GM12865 (cell line): ENCODE results near the gene RNF223.
"Not testable (repeated sequence)": the region's sequence is repeated elsewhere in the genome, so short reads cannot be mapped to it uniquely, and the experiment has no call there.

Experiments used
- DNase-seq: peaks from one replicate; pipeline ENCODE4 v3.0.0; 2010; ENCODE audit warnings: low read depth
- H3K4me3 ChIP-seq: 2 replicates; pipeline ENCODE4 v1.5.1; 2011; ENCODE audit warnings: mild to moderate bottlenecking, low read depth, low read length, control low read depth
- TF ChIP-seq, protein P1 (sequence below): IDR thresholded peaks from 2 replicates; pipeline ENCODE4 v1.5.1; 2011; ENCODE audit warnings: low read length, control low read depth, low read depth, inconsistent platforms; ENCODE audit not compliant: insufficient read depth; ENCODE audit errors: missing control alignments

RNF223 gene

DNA sequence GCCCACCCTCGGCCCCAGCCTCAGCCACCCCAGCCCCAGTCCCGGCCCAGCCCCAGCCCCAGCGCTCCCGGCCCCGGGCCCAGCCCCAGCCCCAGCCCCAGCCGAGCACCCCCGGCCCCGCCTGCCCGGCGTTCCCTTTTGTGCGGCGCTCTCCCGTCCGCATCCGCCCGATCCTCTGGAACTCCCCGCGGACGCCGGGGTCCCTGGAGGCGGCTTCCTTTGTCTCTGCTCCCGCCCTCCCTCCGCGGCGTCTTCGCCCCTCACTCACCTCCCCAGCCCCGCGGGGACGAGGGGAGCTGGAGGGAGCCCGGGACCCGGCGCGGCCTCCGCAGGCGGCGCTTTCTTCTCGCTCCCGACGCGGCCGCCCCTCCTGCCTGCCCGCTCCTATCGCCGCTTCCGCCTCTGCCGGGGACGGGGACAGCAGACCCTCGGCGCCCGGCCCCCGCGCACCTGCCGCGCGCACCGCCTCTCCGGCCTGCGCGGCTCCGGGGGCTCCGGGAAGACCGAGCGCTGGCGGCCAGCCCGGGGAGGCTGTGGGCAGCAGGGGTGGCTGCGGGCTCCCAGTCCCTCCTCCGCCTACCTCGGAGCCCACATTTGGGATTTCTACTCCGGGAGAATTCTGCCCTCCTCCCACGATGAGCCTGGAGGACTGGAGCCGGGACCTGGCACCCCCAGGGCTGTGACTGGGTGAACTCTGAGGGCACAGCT, 40.2 kb downstream of the RNF223 start:
- TF ChIP-seq, protein P1, sequence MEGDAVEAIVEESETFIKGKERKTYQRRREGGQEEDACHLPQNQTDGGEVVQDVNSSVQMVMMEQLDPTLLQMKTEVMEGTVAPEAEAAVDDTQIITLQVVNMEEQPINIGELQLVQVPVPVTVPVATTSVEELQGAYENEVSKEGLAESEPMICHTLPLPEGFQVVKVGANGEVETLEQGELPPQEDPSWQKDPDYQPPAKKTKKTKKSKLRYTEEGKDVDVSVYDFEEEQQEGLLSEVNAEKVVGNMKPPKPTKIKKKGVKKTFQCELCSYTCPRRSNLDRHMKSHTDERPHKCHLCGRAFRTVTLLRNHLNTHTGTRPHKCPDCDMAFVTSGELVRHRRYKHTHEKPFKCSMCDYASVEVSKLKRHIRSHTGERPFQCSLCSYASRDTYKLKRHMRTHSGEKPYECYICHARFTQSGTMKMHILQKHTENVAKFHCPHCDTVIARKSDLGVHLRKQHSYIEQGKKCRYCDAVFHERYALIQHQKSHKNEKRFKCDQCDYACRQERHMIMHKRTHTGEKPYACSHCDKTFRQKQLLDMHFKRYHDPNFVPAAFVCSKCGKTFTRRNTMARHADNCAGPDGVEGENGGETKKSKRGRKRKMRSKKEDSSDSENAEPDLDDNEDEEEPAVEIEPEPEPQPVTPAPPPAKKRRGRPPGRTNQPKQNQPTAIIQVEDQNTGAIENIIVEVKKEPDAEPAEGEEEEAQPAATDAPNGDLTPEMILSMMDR, result no peak
- no peak overlapping the region for H3K4me3 ChIP-seq
- no peak for DNase-seq

GRCh38 chr1:1033009-1033587, 41.0 kb downstream of the RNF223 start:
- DNase-seq, result peak; percentile 97
- TF ChIP-seq, protein P1, result peak; percentile 90
- peak overlapping the region; percentile 38 for H3K4me3 ChIP-seq

- TF ChIP-seq, protein P1, result no peak
These were observed 41.7 kb downstream of the RNF223 start for GRCh38 chr1:1032424-1032823.

GRCh38 chr1:1031659-1032235, 42.4 kb downstream of the RNF223 start:
- no peak for DNase-seq
- H3K4me3 ChIP-seq, result no peak overlapping the region

More at GRCh38 chr1:1032424-1032823, 41.7 kb downstream of the RNF223 start:
- H3K4me3 ChIP-seq, result peak overlapping the region; percentile 38
- peak; percentile 33 for DNase-seq

GRCh38 chr1:1030867-1031658, 43.0 kb downstream of the RNF223 start:
- H3K4me3 ChIP-seq, result not testable (repeated sequence)
- peak; percentile 39 for DNase-seq

More at GRCh38 chr1:1031659-1032235, 42.4 kb downstream of the RNF223 start:
- TF ChIP-seq, protein P1, result no peak

DNA sequence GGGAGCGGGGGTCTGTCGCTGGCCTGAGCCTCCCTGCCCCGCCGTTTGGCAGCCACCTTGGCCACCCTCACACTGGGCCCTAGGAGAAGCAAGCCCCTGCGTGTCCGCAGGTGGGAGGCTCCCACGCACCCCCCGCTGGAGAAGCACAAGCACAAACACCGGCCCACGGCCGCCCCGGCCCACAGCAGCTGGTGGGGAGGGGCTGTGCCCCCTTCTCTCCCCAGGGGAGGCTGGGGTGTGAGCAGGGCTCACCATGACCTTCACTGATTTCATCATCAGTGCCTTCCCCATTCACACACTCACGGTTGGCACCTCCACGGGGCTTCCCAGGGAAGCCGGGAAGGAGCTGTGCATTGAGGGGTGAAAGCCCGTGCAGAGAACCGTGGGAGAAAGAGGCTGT, 46.3 kb downstream of the RNF223 start:
- no peak overlapping the region for H3K4me3 ChIP-seq
- no peak for DNase-seq
- TF ChIP-seq, protein P1, result no peak
